Natural killer cell (primary cell): ENCODE results near the gene NUS1. TPM values are rescaled to one million over a fixed set of nuclear protein-coding genes. Genes with fewer than 3 reads are reported as not detected.
"Not testable (repeated sequence)": the region's sequence is repeated elsewhere in the genome, so short reads cannot be mapped to it uniquely, and the experiment has no call there.

Experiments used
- ATAC-seq, 3 donors: fragments of 150-1000 bp in 2 of 3; fragments of 200-7000 bp in 1 of 3; cut with Tn5 transposase; 1 replicate in 1 of 3; 2 replicates in 2 of 3; pipeline ENCODE4 v1.10.0; 2021; ENCODE audit warnings: mild to moderate bottlenecking in 2 of 3, moderate library complexity in 2 of 3
- DNase-seq, 2 donors: peaks; one replicate each; pipeline versions ENCODE4 v3.0.0 to v3.0.0-alpha.2; 2013 to 2021; ENCODE audit warnings: mixed read lengths in 1 of 2
- H3K27ac ChIP-seq: one replicate; pipeline ENCODE4 v1.5.1; 2013; ENCODE audit warnings: mild to moderate bottlenecking, low read length
- H3K27me3 ChIP-seq: one replicate; pipeline ENCODE4 v1.6.1; 2013; ENCODE audit warnings: low read length; ENCODE audit not compliant: control insufficient read depth, insufficient read depth
- H3K36me3 ChIP-seq: one replicate; pipeline ENCODE4 v1.6.1; 2013; ENCODE audit warnings: low read length; ENCODE audit not compliant: control insufficient read depth, insufficient read depth
- H3K4me1 ChIP-seq: one replicate; pipeline ENCODE4 v1.6.1; 2013; ENCODE audit warnings: low read length; ENCODE audit not compliant: control insufficient read depth, insufficient read depth
- H3K4me3 ChIP-seq: one replicate; pipeline ENCODE4 v1.5.1; 2013; ENCODE audit warnings: low read length
- H3K9me3 ChIP-seq: one replicate; pipeline ENCODE4 v1.6.1; 2013; ENCODE audit warnings: low read length; ENCODE audit not compliant: control insufficient read depth, insufficient read depth
- H3K27ac Mint-ChIP-seq, 2 donors: one replicate each; pipeline ENCODE4 v1.8.0; 2022; ENCODE audit warnings: mild to moderate bottlenecking in 2 of 2, mixed read lengths in 2 of 2, moderate library complexity in 1 of 2
- H3K27me3 Mint-ChIP-seq, 2 donors: one replicate each; pipeline ENCODE4 v1.8.0; 2022; ENCODE audit warnings: low read depth in 2 of 2, mixed read lengths in 2 of 2
- H3K36me3 Mint-ChIP-seq: one replicate; pipeline ENCODE4 v1.8.0; 2022; ENCODE audit warnings: mixed read lengths
- H3K4me1 Mint-ChIP-seq, 2 donors: one replicate each; pipeline ENCODE4 v1.8.0; 2022; ENCODE audit warnings: mixed read lengths in 2 of 2
- H3K4me3 Mint-ChIP-seq: one replicate; pipeline ENCODE4 v1.8.0; 2022; ENCODE audit warnings: mild to moderate bottlenecking, moderate library complexity, mixed read lengths
- H3K9me3 Mint-ChIP-seq, 2 donors: one replicate each; pipeline ENCODE4 v1.8.0; 2022; ENCODE audit warnings: mixed read lengths in 2 of 2
- CTCF ChIP-seq: fragments of 200-600 bp; IDR thresholded peaks from one replicate; pipeline ENCODE4 v1.8.0; 2022; ENCODE audit warnings: antibody characterized with exemption
- WGBS: methylation state at CpG from one replicate; pipeline ENCODE4 v1.1.7; 2013; ENCODE audit warnings: missing lambda C conversion rate; ENCODE audit not compliant: insufficient coverage; 5-methylcytosine and 5-hydroxymethylcytosine counted together
- intact Hi-C: fragments of 100-400 bp; cut with micrococcal nuclease; formaldehyde crosslinking; loops from one replicate; pipeline ENCODE4 v1.14.2; 2022
- total RNA-seq, 4 donors: library from RNA; stranded (reverse); fragments of 120-200 nt in 1 of 4; gene quantifications; one replicate each; pipeline versions ENCODE4 v1.2.3 to v1.2.4, GENCODE V29; 2013 to 2022

NUS1 gene
- total RNA-seq, 3 donors from 2014 or later (not counting 1 experiment from before 2014, with no cell fraction given): 16.9 to 25.9 (median 23.4) TPM

GRCh38 chr6:117684749-117685148 lies 9.5 kb downstream of the NUS1 start:
- Histone ChIP-seq H3K27ac (no peak overlapping the region), H3K4me3 (no peak overlapping the region), H3K36me3 (no peaks in the 10 kb centered on the region), H3K9me3 (no peaks in the 10 kb centered on the region), H3K4me1 (peaks cover 4% of the 10 kb centered on the region), H3K27me3 (no peaks in the 10 kb centered on the region)
- WGBS: no CpG with 5 or more reads among the region's 1 CpG
- intact Hi-C loops: no loop called here
- ATAC-seq (no peak), DNase-seq (no peak)
- Mint-ChIP-seq H3K9me3 (no peaks in the 10 kb centered on the region), H3K36me3 (no peaks in the 10 kb centered on the region), H3K27me3 (no peaks in the 10 kb centered on the region), H3K4me3 (no peak overlapping the region), H3K4me1 (peaks cover 66 to 69% of the 10 kb centered on the region in 2 donors), H3K27ac (no peak overlapping the region)
- TF ChIP-seq CTCF: no peak

- TF ChIP-seq CTCF: no peak
- Mint-ChIP-seq H3K27me3 (no peaks in the 10 kb centered on the region), H3K9me3 (no peaks in the 10 kb centered on the region), H3K4me1 (peaks cover 64 to 65% of the 10 kb centered on the region in 2 donors), H3K4me3 (no peak overlapping the region), H3K27ac (no peak overlapping the region), H3K36me3 (no peaks in the 10 kb centered on the region)
- Histone ChIP-seq H3K4me1 (peaks cover 4% of the 10 kb centered on the region), H3K27me3 (no peaks in the 10 kb centered on the region), H3K36me3 (no peaks in the 10 kb centered on the region), H3K9me3 (no peaks in the 10 kb centered on the region), H3K27ac (no peak overlapping the region), H3K4me3 (no peak overlapping the region)
- ATAC-seq (no peak), DNase-seq (no peak)
- intact Hi-C loops: no loop called here
- 100% methylated on average over 1 of the region's 2 CpGs for WGBS
Measured at GRCh38 chr6:117685359-117685758, 10.1 kb downstream of the NUS1 start.

GRCh38 chr6:117687021-117687648 lies 11.9 kb downstream of the NUS1 start:
- DNase-seq (no peak), ATAC-seq (no peak)
- Mint-ChIP-seq H3K27me3 (no peaks in the 10 kb centered on the region), H3K36me3 (no peaks in the 10 kb centered on the region), H3K27ac (no peak overlapping the region), H3K4me1 (peaks cover 58 to 60% of the 10 kb centered on the region in 2 donors), H3K9me3 (no peaks in the 10 kb centered on the region), H3K4me3 (no peak overlapping the region)
- Histone ChIP-seq H3K9me3 (no peaks in the 10 kb centered on the region), H3K4me1 (peaks cover 4% of the 10 kb centered on the region), H3K36me3 (no peaks in the 10 kb centered on the region), H3K27ac (no peak overlapping the region), H3K4me3 (no peak overlapping the region), H3K27me3 (no peaks in the 10 kb centered on the region)
- 94% methylated on average over 1 of the region's 1 CpG for WGBS
- no peak for TF ChIP-seq CTCF
- intact Hi-C loops: no loop called here

- intact Hi-C loops, H3K36me3 Mint-ChIP-seq, DNase-seq, H3K4me3 Mint-ChIP-seq, H3K27me3 Mint-ChIP-seq, H3K27me3 ChIP-seq, H3K4me1 ChIP-seq, H3K9me3 ChIP-seq, H3K4me3 ChIP-seq, H3K9me3 Mint-ChIP-seq, H3K27ac ChIP-seq, ATAC-seq: not testable (repeated sequence)
- Mint-ChIP-seq H3K27ac (peak overlapping the region in 1 of 2 donors; percentile 0), H3K4me1 (peaks cover 44 to 47% of the 10 kb centered on the region in 2 donors)
- 99% methylated on average over 4 of the region's 4 CpGs for WGBS
- H3K36me3 ChIP-seq: peaks cover 14% of the 10 kb centered on the region
Measured at GRCh38 chr6:117689584-117689983, 14.3 kb downstream of the NUS1 start.
